NT2/D1 (cell line): Measurements from ENCODE around the gene DYNLT1.

Experiments used
- SUZ12 ChIP-seq: IDR thresholded peaks from 2 replicates; pipeline ENCODE4 v1.6.1; 2011; ENCODE audit not compliant: insufficient read length, insufficient read depth; ENCODE audit errors: extremely low read depth
- YY1 ChIP-seq: IDR thresholded peaks from 2 replicates; pipeline ENCODE4 v1.6.1; 2011; ENCODE audit not compliant: insufficient read length, insufficient read depth
- ZNF274 ChIP-seq: IDR thresholded peaks from 2 replicates; pipeline ENCODE4 v1.6.1; 2011; ENCODE audit warnings: mild to moderate bottlenecking, low read depth, low read length

DNA sequence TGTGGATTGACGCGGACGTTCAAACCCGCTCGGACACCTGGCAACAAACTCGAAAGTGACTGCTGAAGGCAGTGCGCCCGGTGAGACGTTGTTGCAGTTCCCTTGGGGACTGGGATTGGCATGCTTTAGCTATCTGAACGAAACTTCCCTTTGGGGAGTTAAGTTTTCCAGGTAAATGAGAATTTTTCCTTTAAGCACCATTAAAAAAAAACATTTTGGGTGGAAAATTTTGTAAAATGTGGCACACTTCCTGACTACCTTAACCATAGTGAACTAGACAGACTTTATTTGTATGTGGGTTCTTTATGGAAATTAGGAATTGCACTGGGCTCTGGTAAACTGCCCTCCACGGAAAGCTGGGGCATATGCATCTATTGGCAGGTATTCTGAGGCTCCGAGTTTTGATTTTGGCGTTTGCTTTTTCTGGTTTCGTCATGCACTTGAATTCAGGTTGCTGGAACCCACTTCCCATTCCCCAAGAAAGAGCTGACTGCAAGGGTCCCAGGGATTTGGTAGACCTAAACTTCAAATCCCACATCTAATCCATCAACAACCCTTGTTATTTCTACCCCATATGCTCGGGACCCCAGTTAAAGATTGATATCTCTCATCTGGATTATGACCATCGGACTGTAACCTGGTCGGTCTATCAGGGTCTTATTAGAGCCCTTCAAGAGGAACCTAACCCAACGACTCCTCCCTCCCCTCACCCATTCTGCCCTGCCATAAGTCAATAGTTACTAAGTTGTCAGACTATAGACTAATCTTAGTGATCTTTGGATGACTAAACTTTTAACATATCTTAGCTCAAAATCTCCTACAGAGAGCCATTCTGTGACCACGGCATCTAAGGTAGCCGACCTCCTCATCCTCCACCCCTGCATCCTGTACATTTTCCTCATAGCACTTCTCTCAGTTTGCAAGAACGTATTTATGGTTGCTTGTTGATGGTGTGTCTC is 800 bp upstream of the DYNLT1 start:
- no peak for TF ChIP-seq ZNF274
- TF ChIP-seq YY1: no peak
- no peak for TF ChIP-seq SUZ12
